Transverse colon (tissue), 3 donors: ENCODE measurements around the gene CAMKV.

Source experiments
- CTCF ChIP-seq, 5 experiments: fragments of 200-600 bp in 3 of 5; fragments of 450-650 bp in 2 of 5; sonication (generic) in 3 of 5; IDR thresholded peaks; 1 replicate in 2 of 5; 2 replicates in 3 of 5; pipeline ENCODE4 v1.5.1; 2016 to 2017; ENCODE audit warnings: antibody characterized with exemption in 5 of 5, inconsistent platforms in 3 of 5, mild to moderate bottlenecking in 2 of 5, moderate library complexity in 1 of 5
- EP300 ChIP-seq: sonication (generic); formaldehyde crosslinking; IDR thresholded peaks from one replicate; pipeline ENCODE4 v1.6.1; 2017; ENCODE audit warnings: antibody characterized with exemption, low read depth
- POLR2A ChIP-seq: fragments of 450-650 bp; IDR thresholded peaks from one replicate; pipeline ENCODE4 v1.6.1; 2016; ENCODE audit warnings: antibody characterized with exemption, mild to moderate bottlenecking, moderate library complexity

GRCh38 chr3:49902511-49903345 lies 33.0 kb upstream of the CAMKV start:
- no peak for TF ChIP-seq POLR2A
- TF ChIP-seq CTCF (IDR thresholded peaks at IDR 0.05): no peak
- TF ChIP-seq EP300: no peak
